VCaP (cell line): Measurements from ENCODE around the gene PINLYP.

Experiments used
- H3K27ac ChIP-seq: fragments of 450-650 bp; 2 replicates; pipeline ENCODE4 v1.5.1; 2017
- TF ChIP-seq, protein P1 (sequence below): fragments of 450-650 bp; conservative IDR thresholded peaks from 2 replicates; pipeline ENCODE4 v1.5.1; 2017; ENCODE audit warnings: mild to moderate bottlenecking, moderate library complexity

Gene PINLYP

DNA sequence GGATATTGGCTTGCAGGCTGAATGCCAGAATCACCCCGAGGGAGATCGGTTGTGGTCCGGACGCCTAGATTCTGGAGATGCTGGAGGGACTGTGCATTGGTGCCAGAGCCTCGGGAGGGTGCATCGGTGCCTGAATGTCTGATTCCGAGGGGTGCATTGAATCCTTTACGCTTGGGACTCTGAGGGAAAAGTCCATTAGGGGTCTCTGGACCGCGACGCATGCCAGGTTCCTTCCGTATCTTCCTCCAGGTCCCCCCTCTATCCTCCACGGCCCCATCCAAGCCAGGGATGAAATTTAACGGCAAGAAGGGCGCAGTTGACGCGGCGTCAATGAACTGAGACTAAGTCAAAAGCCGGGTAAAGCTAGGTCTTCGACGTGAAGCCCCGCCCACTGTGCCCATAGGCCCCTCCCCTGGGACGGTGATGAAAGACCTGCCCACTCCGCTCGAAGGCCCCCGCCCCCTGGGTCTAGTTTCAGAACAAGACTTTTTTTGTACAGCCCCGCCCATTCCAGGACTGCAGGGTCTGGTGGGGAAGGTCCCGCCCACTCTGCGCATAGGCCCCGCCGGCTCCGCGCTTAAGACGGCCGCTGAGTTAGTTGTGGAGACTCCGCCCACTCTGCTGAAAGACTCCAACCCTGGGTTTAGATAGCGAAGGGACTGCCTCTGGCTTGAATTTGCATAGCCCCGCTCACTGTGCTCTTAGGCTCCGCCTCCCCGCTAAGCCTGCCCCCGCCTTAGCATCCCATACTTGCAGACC is 41.9 kb upstream of the PINLYP start:
- TF ChIP-seq, protein P1, sequence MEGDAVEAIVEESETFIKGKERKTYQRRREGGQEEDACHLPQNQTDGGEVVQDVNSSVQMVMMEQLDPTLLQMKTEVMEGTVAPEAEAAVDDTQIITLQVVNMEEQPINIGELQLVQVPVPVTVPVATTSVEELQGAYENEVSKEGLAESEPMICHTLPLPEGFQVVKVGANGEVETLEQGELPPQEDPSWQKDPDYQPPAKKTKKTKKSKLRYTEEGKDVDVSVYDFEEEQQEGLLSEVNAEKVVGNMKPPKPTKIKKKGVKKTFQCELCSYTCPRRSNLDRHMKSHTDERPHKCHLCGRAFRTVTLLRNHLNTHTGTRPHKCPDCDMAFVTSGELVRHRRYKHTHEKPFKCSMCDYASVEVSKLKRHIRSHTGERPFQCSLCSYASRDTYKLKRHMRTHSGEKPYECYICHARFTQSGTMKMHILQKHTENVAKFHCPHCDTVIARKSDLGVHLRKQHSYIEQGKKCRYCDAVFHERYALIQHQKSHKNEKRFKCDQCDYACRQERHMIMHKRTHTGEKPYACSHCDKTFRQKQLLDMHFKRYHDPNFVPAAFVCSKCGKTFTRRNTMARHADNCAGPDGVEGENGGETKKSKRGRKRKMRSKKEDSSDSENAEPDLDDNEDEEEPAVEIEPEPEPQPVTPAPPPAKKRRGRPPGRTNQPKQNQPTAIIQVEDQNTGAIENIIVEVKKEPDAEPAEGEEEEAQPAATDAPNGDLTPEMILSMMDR, result no peak
- peak overlapping the region; percentile 94 for H3K27ac ChIP-seq

DNA sequence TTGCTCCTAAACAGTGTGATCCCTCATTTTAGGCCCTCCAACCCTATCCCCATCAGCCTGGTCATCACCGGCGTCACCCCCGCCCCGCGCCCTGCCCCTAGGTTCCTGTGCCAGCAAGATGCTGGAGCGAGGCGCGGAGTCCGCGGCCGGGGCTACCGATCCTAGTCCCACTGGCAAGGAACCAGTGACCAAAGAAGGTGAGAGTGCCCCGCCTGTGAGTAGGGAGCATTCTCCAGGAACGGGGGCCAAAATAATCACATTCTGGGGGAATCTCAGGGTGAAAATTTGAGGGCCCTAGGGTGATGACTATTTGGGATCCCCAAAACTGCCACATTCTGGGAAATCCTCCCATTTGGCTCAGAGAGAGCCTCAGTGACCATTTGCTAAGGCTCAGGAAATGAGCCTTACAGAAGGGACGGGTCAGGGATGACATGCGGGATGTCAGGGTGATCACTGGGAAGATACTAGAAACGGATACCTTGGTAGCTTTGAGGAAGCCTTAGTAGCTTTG is 41.2 kb upstream of the PINLYP start:
- peak overlapping the region; percentile 94 for H3K27ac ChIP-seq
- TF ChIP-seq, protein P1, result no peak

DNA sequence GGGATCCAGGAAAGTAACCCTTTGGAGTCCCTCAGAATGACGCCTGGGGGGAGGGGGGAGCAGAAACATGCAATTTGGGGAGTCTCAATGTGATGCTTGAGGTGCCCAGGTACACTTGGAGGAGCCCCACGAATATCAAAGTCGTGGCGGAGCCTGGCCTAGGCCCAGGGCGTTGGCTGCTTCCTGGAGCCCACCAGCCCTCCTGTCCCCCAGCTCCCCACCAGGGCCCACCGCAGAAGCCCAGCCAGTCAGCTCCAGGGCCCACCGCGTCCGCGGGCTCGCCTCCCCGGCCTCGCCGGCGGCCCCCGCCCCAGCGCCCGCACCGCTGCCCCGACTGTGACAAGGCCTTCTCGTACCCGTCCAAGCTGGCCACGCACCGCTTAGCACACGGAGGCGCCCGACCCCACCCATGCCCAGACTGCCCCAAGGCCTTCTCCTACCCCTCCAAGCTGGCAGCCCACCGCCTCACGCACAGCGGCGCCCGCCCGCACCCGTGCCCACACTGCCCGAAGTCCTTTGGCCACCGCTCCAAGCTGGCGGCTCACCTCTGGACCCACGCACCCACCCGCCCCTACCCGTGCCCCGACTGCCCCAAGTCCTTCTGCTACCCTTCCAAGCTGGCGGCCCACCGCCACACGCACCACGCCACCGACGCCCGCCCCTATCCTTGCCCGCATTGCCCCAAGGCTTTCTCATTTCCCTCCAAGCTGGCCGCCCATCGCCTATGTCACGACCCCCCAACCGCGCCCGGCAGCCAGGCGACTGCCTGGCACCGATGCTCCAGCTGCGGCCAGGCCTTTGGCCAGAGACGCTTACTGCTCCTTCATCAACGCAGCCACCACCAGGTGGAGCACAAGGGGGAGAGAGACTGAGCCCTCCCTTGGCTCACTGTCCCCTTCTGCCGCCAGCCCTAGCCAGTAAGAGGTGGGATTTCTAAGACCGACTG is 40.5 kb upstream of the PINLYP start:
- H3K27ac ChIP-seq, result peak overlapping the region; percentile 94; the same call in 1 of the 2 replicates
- TF ChIP-seq, protein P1, result peak; percentile 68

DNA sequence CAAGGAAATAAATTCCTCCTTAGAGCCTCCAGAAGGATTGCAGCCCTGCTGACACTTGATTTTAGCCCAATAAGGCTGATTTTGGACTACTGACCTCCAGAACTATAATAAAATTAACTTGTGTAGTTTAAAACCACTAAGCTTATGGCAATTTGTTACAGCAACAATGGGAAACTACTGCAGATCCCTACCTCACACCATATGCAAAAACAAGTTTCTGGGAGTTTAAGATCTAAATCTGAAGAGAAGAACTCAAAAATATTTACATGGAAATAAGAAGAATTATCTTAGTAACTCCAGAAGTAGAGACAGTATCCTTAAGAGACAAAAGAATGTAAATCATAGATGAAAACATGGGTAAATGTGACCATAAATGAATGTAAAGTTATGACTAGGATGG is 36.7 kb upstream of the PINLYP start:
- TF ChIP-seq, protein P1, result no peak
- H3K27ac ChIP-seq, result no peak overlapping the region

DNA sequence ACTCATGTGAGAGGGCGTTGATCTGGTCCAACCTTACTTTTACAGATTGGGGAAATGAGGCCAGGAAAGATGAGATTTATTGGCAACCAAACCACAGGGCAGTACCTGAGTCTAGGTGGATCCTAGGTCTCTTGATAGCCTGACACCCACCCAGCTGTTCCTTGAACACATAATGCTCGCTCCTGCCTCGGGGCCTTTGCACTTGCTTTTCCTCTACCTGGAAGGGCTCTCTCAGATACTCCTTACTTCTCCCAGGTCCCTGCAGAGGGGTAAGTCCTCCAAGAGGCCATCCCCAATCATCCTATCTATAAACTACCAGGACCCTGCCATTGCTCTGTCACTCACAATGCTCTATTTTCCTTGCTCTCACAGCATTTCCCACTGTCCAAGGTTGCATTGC is 35.2 kb upstream of the PINLYP start:
- no peak overlapping the region for H3K27ac ChIP-seq
- TF ChIP-seq, protein P1, result no peak

DNA sequence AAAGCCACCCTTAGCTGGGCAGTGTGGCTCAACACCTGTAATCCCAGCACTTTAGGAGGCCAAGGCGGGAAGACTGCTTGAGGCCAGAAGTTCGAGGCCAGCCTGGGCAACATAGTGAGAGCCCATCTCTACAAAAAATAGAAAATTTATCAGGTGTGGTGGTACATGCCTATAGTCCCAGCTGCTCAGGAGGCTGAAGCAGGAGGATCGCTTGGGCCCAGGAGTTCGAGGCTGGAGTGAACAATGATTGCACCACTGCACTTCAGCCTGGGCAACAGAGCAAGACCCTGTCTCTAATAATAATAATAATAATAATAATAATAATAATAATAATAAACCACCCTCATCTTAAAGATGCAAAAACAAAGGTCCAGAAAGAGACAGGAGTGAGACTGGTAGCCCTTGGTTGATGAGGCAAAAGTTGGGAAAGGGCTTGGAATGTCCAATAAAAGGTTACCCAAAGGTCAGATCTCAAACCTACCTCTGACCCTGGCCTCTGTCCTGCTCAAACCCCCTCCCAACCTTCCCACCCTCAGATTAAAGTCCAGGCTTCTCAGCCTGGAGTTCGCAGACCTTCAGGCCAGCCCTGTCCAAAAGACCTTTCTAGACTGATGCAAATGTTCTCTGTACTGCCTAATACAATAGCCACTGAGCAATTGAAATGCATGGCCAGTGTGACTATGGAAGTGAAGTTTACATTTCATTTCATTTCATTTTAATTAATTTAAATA is 33.5 kb upstream of the PINLYP start:
- TF ChIP-seq, protein P1, result no peak
- H3K27ac ChIP-seq, result no peak overlapping the region
